GM23248 (cell line): ENCODE measurements around the gene SEC24C. TPM values are rescaled to one million over a fixed set of nuclear protein-coding genes. Genes with fewer than 3 reads are reported as not detected.
A peak's percentile ranks its signal among the peaks of the same experiment; 100 is the strongest.

Experiments
- DNase-seq: peaks from one replicate; pipeline ENCODE4 v3.0.0-alpha.2; 2015
- H2AFZ ChIP-seq: fragments of 200-600 bp; sonication (generic); 2 replicates; pipeline ENCODE4 v1.6.1; 2016; ENCODE audit warnings: antibody characterized with exemption
- H3F3A ChIP-seq: fragments of 200-600 bp; sonication (generic); 2 replicates; pipeline ENCODE4 v1.6.1; 2016; ENCODE audit warnings: mild to moderate bottlenecking, antibody characterized with exemption, mixed run types; ENCODE audit not compliant: insufficient read depth
- H3K27ac ChIP-seq: fragments of 200-600 bp; sonication (generic); 2 replicates; pipeline ENCODE4 v1.5.1; 2016; ENCODE audit warnings: mild to moderate bottlenecking
- H3K27me3 ChIP-seq: fragments of 200-600 bp; sonication (generic); replicated peaks from 2 replicates; pipeline ENCODE4 v1.6.1; 2016; ENCODE audit warnings: mild to moderate bottlenecking; ENCODE audit not compliant: insufficient read depth
- H3K36me3 ChIP-seq: fragments of 200-600 bp; sonication (generic); 2 replicates; pipeline ENCODE4 v1.6.1; 2016; ENCODE audit warnings: low read depth, mild to moderate bottlenecking
- H3K4me1 ChIP-seq: fragments of 200-600 bp; sonication (generic); 2 replicates; pipeline ENCODE4 v1.6.1; 2016; ENCODE audit warnings: mild to moderate bottlenecking; ENCODE audit not compliant: insufficient read depth
- H3K4me2 ChIP-seq: fragments of 200-600 bp; sonication (generic); one replicate; pipeline ENCODE4 v1.6.1; 2016; ENCODE audit warnings: mild to moderate bottlenecking; ENCODE audit not compliant: unreplicated experiment
- H3K4me3 ChIP-seq: fragments of 200-600 bp; sonication (generic); 2 replicates; pipeline ENCODE4 v1.5.1; 2016; ENCODE audit warnings: mild to moderate bottlenecking
- H3K79me2 ChIP-seq: fragments of 200-600 bp; sonication (generic); 2 replicates; pipeline ENCODE4 v1.6.1; 2016; ENCODE audit warnings: mild to moderate bottlenecking; ENCODE audit not compliant: insufficient read depth
- H3K9ac ChIP-seq: fragments of 200-600 bp; sonication (generic); 2 replicates; pipeline ENCODE4 v1.6.1; 2016; ENCODE audit warnings: mild to moderate bottlenecking
- H3K9me2 ChIP-seq: fragments of 200-600 bp; sonication (generic); 2 replicates; pipeline ENCODE4 v1.6.1; 2016; ENCODE audit warnings: mixed run types, mild to moderate bottlenecking, moderate library complexity; ENCODE audit not compliant: insufficient read depth
- H3K9me3 ChIP-seq: fragments of 200-600 bp; sonication (generic); one replicate; pipeline ENCODE4 v1.6.1; 2017; ENCODE audit warnings: low read depth
- H4K20me1 ChIP-seq: fragments of 200-600 bp; sonication (generic); 2 replicates; pipeline ENCODE4 v1.6.0; 2016; ENCODE audit not compliant: insufficient read depth
- EZH2 ChIP-seq: fragments of 200-600 bp; sonication (generic); IDR thresholded peaks from 2 replicates; pipeline ENCODE4 v1.6.1; 2018; ENCODE audit warnings: antibody characterized with exemption, mild to moderate bottlenecking; ENCODE audit not compliant: insufficient read depth, poor library complexity, severe bottlenecking
- EZH2phosphoT487 ChIP-seq: fragments of 200-600 bp; sonication (generic); IDR thresholded peaks from 2 replicates; pipeline ENCODE4 v1.6.1; 2018; ENCODE audit warnings: antibody characterized with exemption, moderate library complexity, mild to moderate bottlenecking, low read depth; ENCODE audit not compliant: insufficient read depth
- WGBS, 2 experiments: methylation state at CpG; one replicate each; pipeline ENCODE4 v1.1.6; 2015 to 2017; ENCODE audit warnings: low lambda C conversion rate in 2 of 2, low coverage in 1 of 2; ENCODE audit errors: missing lambda C conversion rate in 2 of 2; 5-methylcytosine and 5-hydroxymethylcytosine counted together
- in situ Hi-C: fragments of 300-500 bp; cut with MboI; formaldehyde crosslinking; loops from 2 replicates; pipeline ENCODE4 v1.15.0; 2020
- polyA plus RNA-seq: library from polyadenylated mRNA; unstranded; fragments of >200 nt; fragmentation: Nextera tagmentation; extraction: Ambion mirVana; gene quantifications from 2 replicates; pipeline ENCODE4 v1.2.1, GENCODE V29; 2016
- total RNA-seq: library from RNA; depleted of rRNA; stranded (reverse); fragments of >200 nt; shearing (Covaris generic); gene quantifications from 2 replicates; pipeline ENCODE4 v1.2.3, GENCODE V29; 2014

SEC24C gene
- total and polyA plus RNA-seq, 2 experiments from 2014 or later = 30.6 to 87.1 TPM

GRCh38 chr10:73771722-73772280 is 27.6 kb downstream of the SEC24C start:
- Histone ChIP-seq H3K9me2 (no peaks in the 10 kb centered on the region), H3F3A (peaks cover 52% of the 10 kb centered on the region), H3K36me3 (peaks cover 49% of the 10 kb centered on the region), H4K20me1 (no peaks in the 10 kb centered on the region), H3K4me1 (peaks cover 24% of the 10 kb centered on the region), H2AFZ (peak overlapping the region; percentile 63), H3K4me3 (peak overlapping the region; percentile 76), H3K27me3 (no peaks in the 10 kb centered on the region), H3K4me2 (peak overlapping the region; percentile 95), H3K27ac (peak overlapping the region; percentile 92), H3K79me2 (peaks cover 54% of the 10 kb centered on the region), H3K9me3 (no peaks in the 10 kb centered on the region), H3K9ac (peak overlapping the region; percentile 91)
- 12 to 15% methylated on average over 17 of the region's 17 CpGs for WGBS, 2 experiments
- in situ Hi-C loops = no loop called here
- no peak for TF ChIP-seq EZH2phosphoT487
- TF ChIP-seq EZH2 = no peak
- peak; percentile 62 for DNase-seq

DNA sequence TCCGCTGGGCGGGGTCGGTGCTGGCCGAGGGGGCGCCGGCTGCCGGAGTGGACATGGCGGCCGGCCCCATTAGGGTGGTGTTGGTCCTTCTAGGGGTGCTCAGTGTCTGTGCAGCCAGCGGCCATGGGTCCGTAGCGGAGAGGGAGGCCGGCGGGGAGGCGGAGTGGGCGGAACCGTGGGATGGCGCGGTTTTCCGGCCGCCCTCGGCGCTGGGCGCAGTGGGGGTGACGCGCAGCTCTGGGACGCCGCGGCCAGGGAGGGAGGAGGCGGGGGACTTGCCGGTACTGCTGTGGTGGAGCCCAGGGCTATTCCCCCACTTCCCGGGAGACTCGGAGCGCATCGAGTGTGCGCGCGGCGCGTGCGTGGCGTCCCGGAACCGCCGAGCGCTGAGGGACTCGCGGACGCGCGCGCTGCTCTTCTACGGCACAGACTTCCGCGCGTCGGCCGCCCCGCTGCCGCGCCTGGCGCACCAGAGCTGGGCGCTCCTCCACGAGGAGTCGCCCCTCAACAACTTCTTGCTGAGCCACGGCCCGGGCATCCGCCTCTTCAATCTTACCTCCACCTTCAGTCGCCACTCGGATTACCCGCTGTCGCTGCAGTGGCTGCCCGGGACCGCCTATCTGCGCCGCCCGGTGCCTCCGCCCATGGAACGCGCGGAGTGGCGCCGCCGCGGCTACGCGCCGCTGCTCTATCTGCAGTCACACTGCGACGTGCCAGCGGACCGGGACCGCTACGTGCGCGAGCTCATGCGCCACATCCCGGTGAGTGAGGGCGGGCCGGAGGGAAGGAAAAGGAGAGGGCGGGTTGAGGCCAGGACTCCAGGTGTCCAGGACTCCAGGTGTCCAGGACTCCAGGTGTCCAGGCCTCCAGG is 28.3 kb downstream of the SEC24C start:
- H3K9ac ChIP-seq = peak overlapping the region; percentile 91
- H3K9me3 ChIP-seq = no peaks in the 10 kb centered on the region
- WGBS, 2 experiments = 1% methylated on average over 83 to 85 of the region's 101 CpGs
- in situ Hi-C loops = no loop called here
- peaks cover 54% of the 10 kb centered on the region for H3K79me2 ChIP-seq
- peak overlapping the region; percentile 92 for H3K27ac ChIP-seq
- H3K36me3 ChIP-seq = peaks cover 49% of the 10 kb centered on the region
- TF ChIP-seq EZH2phosphoT487 (no peak), EZH2 (no peak)
- peaks cover 24% of the 10 kb centered on the region for H3K4me1 ChIP-seq
- DNase-seq = peak; percentile 93
- no peaks in the 10 kb centered on the region for H3K9me2 ChIP-seq
- H3K4me3 ChIP-seq = peak overlapping the region; percentile 76
- H2AFZ ChIP-seq = peak overlapping the region; percentile 63
- no peaks in the 10 kb centered on the region for H4K20me1 ChIP-seq
- peak overlapping the region; percentile 95 for H3K4me2 ChIP-seq
- H3F3A ChIP-seq = peaks cover 59% of the 10 kb centered on the region
- H3K27me3 ChIP-seq = no peaks in the 10 kb centered on the region

DNA sequence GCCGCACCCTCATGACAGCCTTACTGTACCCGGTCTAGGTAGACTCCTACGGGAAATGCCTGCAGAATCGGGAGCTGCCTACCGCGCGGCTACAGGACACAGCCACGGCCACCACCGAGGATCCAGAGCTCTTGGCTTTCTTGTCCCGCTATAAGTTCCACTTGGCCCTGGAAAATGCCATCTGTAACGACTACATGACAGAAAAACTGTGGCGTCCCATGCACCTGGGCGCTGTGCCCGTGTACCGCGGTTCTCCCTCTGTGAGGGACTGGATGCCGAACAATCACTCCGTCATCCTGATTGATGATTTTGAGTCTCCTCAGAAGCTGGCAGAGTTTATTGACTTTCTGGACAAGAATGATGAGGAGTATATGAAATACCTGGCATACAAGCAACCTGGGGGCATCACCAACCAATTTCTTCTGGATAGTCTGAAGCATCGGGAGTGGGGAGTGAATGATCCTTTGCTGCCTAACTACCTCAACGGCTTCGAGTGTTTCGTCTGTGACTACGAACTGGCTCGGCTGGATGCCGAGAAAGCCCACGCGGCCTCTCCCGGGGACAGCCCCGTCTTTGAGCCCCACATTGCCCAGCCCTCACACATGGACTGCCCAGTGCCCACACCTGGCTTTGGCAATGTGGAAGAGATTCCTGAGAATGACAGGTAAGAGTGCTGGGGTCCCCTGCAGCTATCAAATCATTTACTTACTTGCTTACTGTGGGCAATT is 29.1 kb downstream of the SEC24C start:
- peaks cover 45% of the 10 kb centered on the region; the same call in 1 of the 2 replicates for H3K36me3 ChIP-seq
- peak overlapping the region; percentile 92 for H3K27ac ChIP-seq
- WGBS, 2 experiments = 1 to 2% methylated on average over 26 to 28 of the region's 29 CpGs
- peak overlapping the region; percentile 95 for H3K4me2 ChIP-seq
- peaks cover 24% of the 10 kb centered on the region for H3K4me1 ChIP-seq
- TF ChIP-seq EZH2 (no peak), EZH2phosphoT487 (no peak)
- H3K9me3 ChIP-seq = no peaks in the 10 kb centered on the region
- in situ Hi-C loops = no loop called here
- no peaks in the 10 kb centered on the region for H4K20me1 ChIP-seq
- H3F3A ChIP-seq = peaks cover 53% of the 10 kb centered on the region
- H2AFZ ChIP-seq = peak overlapping the region; percentile 63
- peaks cover 61% of the 10 kb centered on the region for H3K79me2 ChIP-seq
- no peaks in the 10 kb centered on the region for H3K9me2 ChIP-seq
- H3K9ac ChIP-seq = peak overlapping the region; percentile 91
- H3K27me3 ChIP-seq = no peaks in the 10 kb centered on the region
- peak; percentile 60 for DNase-seq
- peak overlapping the region; percentile 76 for H3K4me3 ChIP-seq

- no peaks in the 10 kb centered on the region for H3K9me2 ChIP-seq
- H3K36me3 ChIP-seq = peaks cover 42% of the 10 kb centered on the region
- H3K9me3 ChIP-seq = no peaks in the 10 kb centered on the region
- peak overlapping the region; percentile 91 for H3K9ac ChIP-seq
- in situ Hi-C loops = no loop called here
- no peak overlapping the region for H2AFZ ChIP-seq
- peaks cover 67% of the 10 kb centered on the region for H3K79me2 ChIP-seq
- H3K27me3 ChIP-seq = no peaks in the 10 kb centered on the region
- TF ChIP-seq EZH2 (no peak), EZH2phosphoT487 (no peak)
- no peaks in the 10 kb centered on the region for H4K20me1 ChIP-seq
- H3K4me3 ChIP-seq = peak overlapping the region; percentile 76
- peaks cover 45% of the 10 kb centered on the region for H3F3A ChIP-seq
- WGBS, 2 experiments = 11 to 14% methylated on average over 5 of the region's 5 CpGs
- H3K4me2 ChIP-seq = peak overlapping the region; percentile 95
- H3K27ac ChIP-seq = no peak overlapping the region
- peak; percentile 52 for DNase-seq
- peaks cover 24% of the 10 kb centered on the region for H3K4me1 ChIP-seq
These were observed 30.5 kb downstream of the SEC24C start for GRCh38 chr10:73774637-73775036.
